Putamen (tissue), 1 donor: ENCODE measurements around the gene CCL5.
"Not testable (repeated sequence)": the region's sequence is repeated elsewhere in the genome, so short reads cannot be mapped to it uniquely, and the experiment has no call there.

Experiments
- DNase-seq: peaks from one replicate; pipeline ENCODE4 v3.0.0-alpha.2; 2016; ENCODE audit warnings: low spot score

The CCL5 gene

GRCh38 chr17:35898283-35899070 is 18.3 kb upstream of the CCL5 start:
- no peak for DNase-seq

- DNase-seq, result not testable (repeated sequence)
Measured at GRCh38 chr17:35897772-35898171, 17.6 kb upstream of the CCL5 start.

GRCh38 chr17:35895636-35896587 is 15.8 kb upstream of the CCL5 start:
- DNase-seq, result no peak

GRCh38 chr17:35894206-35894605 is 14.0 kb upstream of the CCL5 start:
- DNase-seq, result no peak

GRCh38 chr17:35893751-35894150 is 13.6 kb upstream of the CCL5 start:
- no peak for DNase-seq

GRCh38 chr17:35892091-35893035 is 12.2 kb upstream of the CCL5 start:
- DNase-seq, result no peak

GRCh38 chr17:35891269-35891668 is 11.1 kb upstream of the CCL5 start:
- DNase-seq, result no peak

GRCh38 chr17:35890774-35891155 is 10.6 kb upstream of the CCL5 start:
- no peak for DNase-seq

- no peak for DNase-seq
Measured at GRCh38 chr17:35889818-35890773, 9.9 kb upstream of the CCL5 start.

GRCh38 chr17:35889241-35889640 is 9.1 kb upstream of the CCL5 start:
- no peak for DNase-seq

- no peak for DNase-seq
Measured at GRCh38 chr17:35878361-35878760, 1.8 kb downstream of the CCL5 start.

- DNase-seq, result no peak
Measured at GRCh38 chr17:35877345-35878029, 2.7 kb downstream of the CCL5 start.

- no peak for DNase-seq
Measured at GRCh38 chr17:35876534-35876933, 3.6 kb downstream of the CCL5 start.

GRCh38 chr17:35875800-35876139 is 4.4 kb downstream of the CCL5 start:
- DNase-seq, result no peak

- DNase-seq, result no peak
Measured at GRCh38 chr17:35875072-35875799, 4.9 kb downstream of the CCL5 start.

- no peak for DNase-seq
Measured at GRCh38 chr17:35872196-35872980, 7.8 kb downstream of the CCL5 start.

GRCh38 chr17:35870906-35871819 is 9.0 kb downstream of the CCL5 start:
- no peak for DNase-seq

- no peak for DNase-seq
Measured at GRCh38 chr17:35868737-35869136, 11.4 kb downstream of the CCL5 start, which contains the start of gene HEATR9. HEATR9 (minus strand) TSS chr17:35868891; CDS start chr17:35868742, 149 bp downstream.
